HG03575 (cell line): ENCODE data around the gene ITGAV.

Experiments
- ATAC-seq: cut with Tn5 transposase; IDR thresholded peaks from one replicate; pipeline ENCODE4 v1.9.1; 2021; ENCODE audit not compliant: unreplicated experiment, insufficient number of reproducible peaks, low FRiP score; ENCODE audit errors: extremely low read depth

ITGAV gene

GRCh38 chr2:186570604-186571003 is 19.3 kb upstream of the ITGAV start:
- no peak for ATAC-seq

- no peak for ATAC-seq
These were observed 17.2 kb upstream of the ITGAV start for GRCh38 chr2:186572705-186573104.

GRCh38 chr2:186573531-186573930 is 16.3 kb upstream of the ITGAV start:
- ATAC-seq = no peak

- no peak for ATAC-seq
These were observed 14.6 kb upstream of the ITGAV start for GRCh38 chr2:186575302-186575701.

- no peak for ATAC-seq
These were observed 14.0 kb upstream of the ITGAV start for GRCh38 chr2:186575856-186576255.

- no peak for ATAC-seq
These were observed 13.2 kb upstream of the ITGAV start for GRCh38 chr2:186576614-186577013.

- no peak for ATAC-seq
These were observed 7.2 kb upstream of the ITGAV start for GRCh38 chr2:186582698-186583097.

GRCh38 chr2:186584053-186584452 is 5.8 kb upstream of the ITGAV start:
- no peak for ATAC-seq

GRCh38 chr2:186588421-186588820 is 1.4 kb upstream of the ITGAV start:
- no peak for ATAC-seq

- ATAC-seq = no peak
These were observed 780 bp upstream of the ITGAV start for GRCh38 chr2:186588940-186589611.

GRCh38 chr2:186590350-186590758 is 498 bp downstream of the ITGAV start:
- ATAC-seq = no peak

GRCh38 chr2:186590759-186591505 is 1.1 kb downstream of the ITGAV start:
- ATAC-seq = no peak

GRCh38 chr2:186591506-186591890 is 1.6 kb downstream of the ITGAV start:
- ATAC-seq = no peak

GRCh38 chr2:186592137-186592875 is 2.5 kb downstream of the ITGAV start:
- ATAC-seq = no peak

- no peak for ATAC-seq
These were observed 3.7 kb downstream of the ITGAV start for GRCh38 chr2:186593523-186593922.

- ATAC-seq = no peak
These were observed 4.3 kb downstream of the ITGAV start for GRCh38 chr2:186594001-186594722.

GRCh38 chr2:186595219-186595618 is 5.4 kb downstream of the ITGAV start:
- ATAC-seq = no peak

- ATAC-seq = no peak
These were observed 9.4 kb downstream of the ITGAV start for GRCh38 chr2:186599186-186599778.

- no peak for ATAC-seq
These were observed 13.4 kb downstream of the ITGAV start for GRCh38 chr2:186603286-186603685.
